Heart left ventricle (tissue), 13 donors: ENCODE results near the gene DENND5A.

Experiments used
- CTCF ChIP-seq, 12 donors: fragments of 200-600 bp; sonication (generic) in 4 of 12; IDR thresholded peaks; one replicate each; pipeline versions ENCODE4 v1.5.0 to v1.8.0; 2018 to 2022; ENCODE audit warnings: antibody characterized with exemption in 12 of 12, mild to moderate bottlenecking in 5 of 12
- POLR2A ChIP-seq, 2 donors: fragments of 450-650 bp; IDR thresholded peaks; one replicate each; pipeline ENCODE4 v1.6.1; 2017; ENCODE audit warnings: antibody characterized with exemption in 2 of 2, mild to moderate bottlenecking in 2 of 2, moderate library complexity in 2 of 2
- donor health status: ischemic (EF 13 %, LVEDD 7.1; RV severe dilation, severe dysfunction).
- donor health status: DM: no; HTN: yes; CAD: no.
- donor health status: DM: no; HTN: no; CAD: no.
- donor health status: ischemic (EF 25% LVEDD 6.9; RV normal size, moderate dysfunction).
- donor health status: ischemic (EF 25% LVEDD 5.7; RV mildly dilated, moderate dysfunction).
- donor health status: ischemic (EF 35%, LVEDD 5.7; RV mildly dilated, moderate dysfunction).
- donor health status: nonischemic (EF 11% LVEDD 7.7; RV severe dilation, severe dysfunction).
- donor health status: DM: yes; HTN: yes; CAD: no.
- donor health status: PGD.
- donor health status: ischemic (EF 29% LVEDD 5.4; RV normal size, mild dysfunction).
- donor health status: nonischemic (EF 23%, LVEDD 6.1; RV moderate dilation, normal function).

- TF ChIP-seq CTCF (IDR thresholded peaks at IDR 0.05) (no peak), POLR2A (IDR thresholded peaks at IDR 0.05) (no peak)
Measured at GRCh38 chr11:9133956-9134355, 131.2 kb downstream of the DENND5A start.
